ENCODE data around the gene GLYR1.
"Not testable (repeated sequence)": the region's sequence is repeated elsewhere in the genome, so short reads cannot be mapped to it uniquely, and the experiment has no call there.

GLYR1 gene

DNA sequence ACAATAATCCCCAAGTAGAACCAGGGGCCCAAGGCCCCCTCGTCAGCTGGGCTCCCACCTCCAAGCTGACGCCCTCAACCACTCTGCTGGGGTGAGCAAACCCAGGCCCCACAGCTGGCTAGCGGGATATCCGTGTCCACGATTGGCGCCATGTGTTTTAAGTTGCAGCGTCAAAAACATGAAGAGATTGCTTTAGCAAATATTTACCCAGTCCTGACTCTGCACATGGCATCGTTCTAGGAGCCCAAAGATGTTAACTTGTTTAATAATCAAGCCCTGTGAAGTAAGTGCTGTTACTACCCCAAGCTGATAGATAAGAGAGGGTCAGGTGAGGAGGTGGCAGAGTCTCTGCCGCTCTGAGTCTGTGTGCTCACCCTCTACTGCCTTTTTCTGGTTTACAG, 58.6 kb downstream of the GLYR1 start:
- ChIA-PET POLR2A (no interaction called here), CTCF (no interaction called here)
- TF ChIP-seq, protein P1, sequence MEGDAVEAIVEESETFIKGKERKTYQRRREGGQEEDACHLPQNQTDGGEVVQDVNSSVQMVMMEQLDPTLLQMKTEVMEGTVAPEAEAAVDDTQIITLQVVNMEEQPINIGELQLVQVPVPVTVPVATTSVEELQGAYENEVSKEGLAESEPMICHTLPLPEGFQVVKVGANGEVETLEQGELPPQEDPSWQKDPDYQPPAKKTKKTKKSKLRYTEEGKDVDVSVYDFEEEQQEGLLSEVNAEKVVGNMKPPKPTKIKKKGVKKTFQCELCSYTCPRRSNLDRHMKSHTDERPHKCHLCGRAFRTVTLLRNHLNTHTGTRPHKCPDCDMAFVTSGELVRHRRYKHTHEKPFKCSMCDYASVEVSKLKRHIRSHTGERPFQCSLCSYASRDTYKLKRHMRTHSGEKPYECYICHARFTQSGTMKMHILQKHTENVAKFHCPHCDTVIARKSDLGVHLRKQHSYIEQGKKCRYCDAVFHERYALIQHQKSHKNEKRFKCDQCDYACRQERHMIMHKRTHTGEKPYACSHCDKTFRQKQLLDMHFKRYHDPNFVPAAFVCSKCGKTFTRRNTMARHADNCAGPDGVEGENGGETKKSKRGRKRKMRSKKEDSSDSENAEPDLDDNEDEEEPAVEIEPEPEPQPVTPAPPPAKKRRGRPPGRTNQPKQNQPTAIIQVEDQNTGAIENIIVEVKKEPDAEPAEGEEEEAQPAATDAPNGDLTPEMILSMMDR (IDR thresholded peaks at IDR 0.05; ENCODE audit: insufficient read depth, low read length, missing control alignments): no peak
- no peak for DNase-seq (ENCODE audit: low read depth, low spot score)
- H3K4me3 ChIP-seq (ENCODE audit: low read depth, low read length): no peak overlapping the region

DNA sequence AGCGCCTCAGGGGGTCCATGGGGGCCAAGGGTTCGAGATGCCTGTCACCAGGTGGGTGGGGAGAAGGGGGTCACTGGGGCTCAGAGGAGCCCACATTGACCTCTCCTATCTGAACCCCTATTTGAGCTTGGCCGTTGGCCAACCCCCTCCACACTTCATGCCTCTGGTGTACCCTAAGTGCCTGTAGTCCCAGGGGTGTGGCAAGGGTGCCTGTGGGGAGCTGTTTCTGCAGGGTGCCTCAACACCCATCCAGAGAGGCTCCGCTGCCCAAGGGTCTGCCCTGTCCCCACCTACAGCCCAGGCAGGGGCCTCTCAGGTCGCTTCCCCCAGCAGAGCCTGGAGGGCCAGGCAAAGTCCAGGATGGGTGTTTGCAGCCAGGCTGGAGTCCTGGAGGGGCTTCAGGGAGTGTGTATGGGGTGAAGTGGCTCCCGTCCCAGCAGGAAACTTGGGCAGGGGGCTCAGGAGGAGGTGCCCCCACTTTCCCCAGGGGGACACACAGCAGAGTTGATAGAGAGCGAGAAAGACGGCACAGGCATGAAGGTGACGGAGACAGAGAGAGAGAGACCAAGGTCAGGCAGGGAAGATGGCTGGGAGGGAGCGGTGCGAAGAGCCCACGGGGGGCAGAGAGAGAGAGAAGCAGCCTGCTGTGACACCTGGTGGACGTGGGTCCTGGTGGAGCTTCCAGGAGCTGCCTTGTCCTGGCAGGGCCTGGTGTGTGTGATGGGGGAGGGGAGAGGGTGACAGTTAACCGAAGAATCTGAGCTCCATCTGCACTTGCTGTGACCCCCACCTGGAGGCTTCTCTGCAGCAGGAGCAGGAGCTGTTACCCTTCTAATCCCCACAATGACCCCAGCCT, 59.2 kb downstream of the GLYR1 start, which contains the start of gene SEPTIN12:
SEPTIN12 (minus strand) TSS at position 719 of the 856 bp plus-strand sequence; CDS start at position 19, 700 bp downstream.
- ChIA-PET CTCF (no interaction called here), POLR2A (no interaction called here)
- no peak for DNase-seq (ENCODE audit: low read depth, low spot score)
- TF ChIP-seq, protein P1 (IDR thresholded peaks at IDR 0.05; ENCODE audit: insufficient read depth, low read length, missing control alignments): no peak
- H3K4me3 ChIP-seq (ENCODE audit: low read depth, low read length): no peak within 1 kb of the TSS

DNA sequence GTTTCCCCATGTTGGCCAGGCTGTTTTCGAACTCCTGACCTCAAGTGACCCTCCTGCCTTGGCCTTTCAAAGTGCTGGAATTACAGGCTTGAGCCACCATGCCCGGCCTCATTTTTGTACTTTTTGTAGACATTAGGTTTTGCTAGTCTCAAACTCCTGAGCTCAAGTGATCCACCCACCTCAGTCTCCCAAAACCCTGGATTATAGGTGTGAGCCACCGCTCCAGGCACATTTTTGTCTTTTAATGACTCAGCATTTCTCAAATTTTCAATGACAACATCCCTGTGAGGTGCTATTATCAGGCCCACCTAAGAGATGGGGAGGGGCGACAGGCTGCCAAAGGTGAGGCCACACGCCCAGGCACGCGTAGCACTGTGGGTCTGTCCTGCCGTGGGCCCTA, 60.0 kb downstream of the GLYR1 start:
- no peak overlapping the region for H3K4me3 ChIP-seq (ENCODE audit: low read depth, low read length)
- CTCF ChIA-PET: no interaction called here
- POLR2A ChIA-PET: no interaction called here
- no peak for DNase-seq (ENCODE audit: low read depth, low spot score)
- TF ChIP-seq, protein P1 (IDR thresholded peaks at IDR 0.05; ENCODE audit: insufficient read depth, low read length, missing control alignments): no peak

DNA sequence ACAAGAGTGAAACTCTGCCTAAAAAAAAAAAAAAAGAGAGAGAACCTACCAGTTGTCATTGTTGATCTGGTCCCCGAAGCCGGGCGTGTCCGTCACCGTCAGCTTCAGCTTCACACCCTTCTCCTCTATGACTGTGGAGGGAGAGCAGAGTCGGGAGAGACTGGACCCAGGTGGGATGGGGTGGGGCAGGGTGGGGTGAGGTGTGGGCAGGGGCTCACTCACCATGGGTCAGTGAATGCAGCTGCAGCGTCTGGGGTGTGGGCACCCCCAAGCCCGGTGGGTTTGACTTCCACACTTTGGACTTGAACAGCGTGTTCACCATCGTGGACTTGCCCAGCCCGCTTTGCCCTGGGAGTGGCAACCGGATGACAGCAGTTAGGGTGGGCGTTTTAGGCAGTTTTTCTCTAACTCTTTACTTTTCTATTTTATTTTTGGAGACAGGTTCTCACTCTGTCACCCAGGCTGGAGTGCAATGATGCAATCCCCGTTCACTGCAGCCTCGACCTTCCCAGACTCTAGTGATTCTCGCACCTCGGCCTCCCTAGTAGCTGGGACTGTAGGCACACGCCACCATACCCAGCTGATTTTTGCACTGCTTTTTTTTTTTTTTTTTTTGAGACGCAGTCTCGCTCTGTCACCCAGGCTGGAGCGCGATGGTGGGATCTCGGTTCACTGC, 61.2 kb downstream of the GLYR1 start:
- TF ChIP-seq, protein P1 (IDR thresholded peaks at IDR 0.05; ENCODE audit: insufficient read depth, low read length, missing control alignments): no peak
- ChIA-PET CTCF (no interaction called here), POLR2A (interaction anchor here (1.0 kb wide), 1 partner anchor 17 kb away, joined by 3 read pairs; the partner anchor contains the start of gene ROGDI)
- no peak for DNase-seq (ENCODE audit: low read depth, low spot score)
- no peak overlapping the region for H3K4me3 ChIP-seq (ENCODE audit: low read depth, low read length)

DNA sequence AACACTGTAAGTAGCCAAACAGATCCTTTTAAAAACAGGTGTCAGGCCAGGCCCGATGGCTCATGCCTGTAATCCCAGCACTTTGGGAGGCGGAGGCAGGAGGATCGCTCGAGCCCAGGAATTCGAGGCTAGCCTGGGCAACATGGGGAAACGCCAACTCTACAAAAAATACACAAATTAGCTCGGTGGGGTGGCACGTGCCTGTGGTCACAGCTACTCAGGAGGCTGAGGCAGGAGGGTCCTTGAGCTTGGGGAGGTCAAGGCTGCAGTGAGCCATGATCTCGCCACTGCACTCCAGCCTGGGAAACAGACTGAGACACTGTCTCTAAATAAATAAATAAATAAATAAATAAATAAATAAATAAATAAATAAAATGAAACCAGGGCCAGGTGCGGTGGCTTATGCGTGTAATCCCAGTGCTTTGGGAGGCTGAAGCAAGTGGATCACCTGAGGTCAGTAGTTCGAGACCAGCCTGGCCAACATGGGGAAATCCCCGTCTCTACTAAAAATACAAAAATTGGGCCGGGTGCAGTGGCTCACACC, 62.6 kb downstream of the GLYR1 start:
- POLR2A ChIA-PET; CTCF ChIA-PET; DNase-seq (ENCODE audit: low read depth, low spot score); H3K4me3 ChIP-seq (ENCODE audit: low read depth, low read length): not testable (repeated sequence)

DNA sequence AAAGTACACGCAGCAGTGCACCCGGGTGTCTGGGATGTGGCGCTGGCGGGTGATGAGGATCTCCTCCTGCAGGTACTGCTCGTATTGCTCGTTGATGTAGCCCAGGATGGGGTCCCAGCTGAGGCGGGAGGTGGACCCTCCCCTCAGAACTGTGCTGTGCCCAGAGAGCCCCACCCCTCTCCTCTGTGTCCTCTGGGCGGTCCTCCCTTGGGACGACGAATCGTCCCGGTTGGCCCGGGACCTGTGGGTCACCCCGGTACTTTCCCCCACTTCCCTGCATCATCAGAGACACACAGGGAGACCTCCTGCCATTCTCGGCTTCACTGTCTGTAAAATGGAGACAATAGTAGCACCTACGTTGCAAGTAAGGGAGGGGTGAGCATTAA, 63.1 kb downstream of the GLYR1 start:
- ChIA-PET POLR2A (no interaction called here), CTCF (no interaction called here)
- H3K4me3 ChIP-seq (ENCODE audit: low read depth, low read length): no peak overlapping the region
- DNase-seq (ENCODE audit: low read depth, low spot score): no peak
- TF ChIP-seq, protein P1 (IDR thresholded peaks at IDR 0.05; ENCODE audit: insufficient read depth, low read length, missing control alignments): no peak

Data from AG04449 (cell line).